Epithelial cell of alveolus of lung (primary cell): Measurements from ENCODE around the gene PLPP1. TPM values are rescaled to one million over a fixed set of nuclear protein-coding genes. Genes with fewer than 3 reads are reported as not detected.

Experiments used
- total RNA-seq: library from RNA; depleted of rRNA; stranded (reverse); fragments of >200 nt; gene quantifications from 2 replicates; pipeline ENCODE4 v1.2.1, GENCODE V29; 2015

Gene PLPP1
- total RNA-seq, result 34.6 and 356 TPM in 2 replicates

GRCh38 chr5:55534436-55535198 lies at the start of gene PLPP1:
PLPP1 (minus strand) TSS chr5:55534964; CDS start chr5:55534629, 335 bp downstream.

Other genes with a start within 250 kb of the PLPP1 start
- gene DHX29, start 227.3 kb downstream of the PLPP1 start, total RNA-seq, result 23.0 and 27.0 TPM in 2 replicates
- gene MTREX, start 227.0 kb downstream of the PLPP1 start, total RNA-seq, result 54.1 and 73.3 TPM in 2 replicates
- 17.3 and 25.7 TPM in 2 replicates for gene SLC38A9, start 177.4 kb upstream of the PLPP1 start, total RNA-seq
- not detected in 2 replicates for gene DDX4, start 203.1 kb upstream of the PLPP1 start, total RNA-seq